ENCODE measurements around the gene HDDC3. TPM values are rescaled to one million over a fixed set of nuclear protein-coding genes. Genes with fewer than 3 reads are reported as not detected.

The HDDC3 gene
- polyA plus RNA-seq, 1 donor, result 10.4 TPM

- DNase-seq, result no peak
These were observed 42.5 kb downstream of the HDDC3 start for GRCh38 chr15:90889736-90890456.

DNA sequence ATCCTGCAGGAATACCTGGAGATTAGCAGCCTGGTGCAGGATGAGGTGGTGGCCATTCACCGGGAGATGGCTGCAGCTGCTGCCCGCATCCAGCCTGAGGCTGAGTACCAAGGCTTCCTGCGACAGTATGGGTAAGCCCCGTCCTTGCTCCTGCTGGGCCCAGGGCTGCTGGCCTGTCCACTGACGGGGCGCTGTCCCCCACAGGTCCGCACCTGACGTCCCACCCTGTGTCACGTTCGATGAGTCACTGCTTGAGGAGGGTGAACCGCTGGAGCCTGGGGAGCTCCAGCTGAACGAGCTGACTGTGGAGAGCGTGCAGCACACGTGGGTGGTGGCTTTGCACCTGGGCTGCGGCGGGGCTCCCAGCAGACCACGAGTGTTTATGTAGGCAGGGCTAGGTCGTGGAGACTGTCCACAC lies 43.0 kb downstream of the HDDC3 start:
- no peak for DNase-seq

- DNase-seq, result no peak
These were observed 45.3 kb downstream of the HDDC3 start for GRCh38 chr15:90887037-90887481.

DNA sequence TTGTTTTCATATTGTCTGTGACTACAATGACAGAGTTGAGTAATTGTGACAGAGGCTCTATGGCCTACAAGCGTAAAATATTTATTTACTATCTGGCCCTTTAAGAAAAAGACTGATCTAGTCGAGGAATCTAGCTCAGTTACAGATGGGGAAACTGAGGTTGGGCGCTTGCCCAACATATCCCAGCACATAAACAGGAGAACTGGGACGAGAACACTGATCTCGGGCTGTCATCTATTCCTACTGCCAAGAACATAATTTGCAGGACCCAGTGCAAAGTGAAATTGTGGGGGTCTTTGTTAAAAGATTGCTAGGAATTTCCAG lies 46.1 kb downstream of the HDDC3 start:
- DNase-seq, result no peak

GRCh38 chr15:90885432-90886290 lies 46.7 kb downstream of the HDDC3 start:
- peak; percentile 82 for DNase-seq

GRCh38 chr15:90884719-90885431 lies 47.5 kb downstream of the HDDC3 start:
- no peak for DNase-seq

GRCh38 chr15:90883976-90884718 lies 48.2 kb downstream of the HDDC3 start, which contains the start of gene FES:
FES (plus strand) TSS chr15:90884504; CDS start chr15:90885046, 542 bp downstream.
- peak; percentile 85 for DNase-seq

- no peak for DNase-seq
These were observed 48.8 kb downstream of the HDDC3 start for GRCh38 chr15:90883526-90883975.

GRCh38 chr15:90882781-90883525 lies 49.4 kb downstream of the HDDC3 start:
- DNase-seq, result no peak

DNA sequence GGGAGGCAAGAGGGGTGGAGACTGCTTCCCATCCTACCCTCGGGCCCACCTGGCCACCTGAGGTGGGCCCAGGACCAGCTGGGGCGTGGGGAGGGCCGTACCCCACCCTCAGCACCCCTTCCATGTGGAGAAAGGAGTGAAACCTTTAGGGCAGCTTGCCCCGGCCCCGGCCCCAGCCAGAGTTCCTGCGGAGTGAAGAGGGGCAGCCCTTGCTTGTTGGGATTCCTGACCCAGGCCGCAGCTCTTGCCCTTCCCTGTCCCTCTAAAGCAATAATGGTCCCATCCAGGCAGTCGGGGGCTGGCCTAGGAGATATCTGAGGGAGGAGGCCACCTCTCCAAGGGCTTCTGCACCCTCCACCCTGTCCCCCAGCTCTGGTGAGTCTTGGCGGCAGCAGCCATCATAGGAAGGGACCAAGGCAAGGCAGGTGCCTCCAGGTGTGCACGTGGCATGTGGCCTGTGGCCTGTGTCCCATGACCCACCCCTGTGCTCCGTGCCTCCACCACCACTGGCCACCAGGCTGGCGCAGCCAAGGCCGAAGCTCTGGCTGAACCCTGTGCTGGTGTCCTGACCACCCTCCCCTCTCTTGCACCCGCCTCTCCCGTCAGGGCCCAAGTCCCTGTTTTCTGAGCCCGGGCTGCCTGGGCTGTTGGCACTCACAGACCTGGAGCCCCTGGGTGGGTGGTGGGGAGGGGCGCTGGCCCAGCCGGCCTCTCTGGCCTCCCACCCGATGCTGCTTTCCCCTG lies 50.2 kb downstream of the HDDC3 start:
- no peak for DNase-seq

- DNase-seq, result no peak
These were observed 51.0 kb downstream of the HDDC3 start for GRCh38 chr15:90881181-90881977.

GRCh38 chr15:90880381-90881145 lies 51.8 kb downstream of the HDDC3 start:
- no peak for DNase-seq

Other genes with a start within 250 kb of the HDDC3 start
- gene BLM, start 215.2 kb downstream of the HDDC3 start, polyA plus RNA-seq (ENCODE audit: insufficient read length), result 3.7 TPM
- 35.3 TPM for gene FURIN, start 64.0 kb downstream of the HDDC3 start, polyA plus RNA-seq (ENCODE audit: insufficient read length)
- 16.4 TPM for gene FES, start 48.0 kb downstream of the HDDC3 start, polyA plus RNA-seq (ENCODE audit: insufficient read length)
- gene MAN2A2, start 29.2 kb downstream of the HDDC3 start, polyA plus RNA-seq (ENCODE audit: insufficient read length), result 39.8 TPM
- 27.1 TPM for gene UNC45A, start 2.7 kb upstream of the HDDC3 start, polyA plus RNA-seq (ENCODE audit: insufficient read length)
- gene RCCD1, start 22.3 kb upstream of the HDDC3 start, polyA plus RNA-seq (ENCODE audit: insufficient read length), result 14.1 TPM
- gene PRC1, start 62.0 kb upstream of the HDDC3 start, polyA plus RNA-seq (ENCODE audit: insufficient read length), result 37.9 TPM
- gene VPS33B, start 90.0 kb upstream of the HDDC3 start, polyA plus RNA-seq (ENCODE audit: insufficient read length), result 13.8 TPM
- 3.9 TPM for gene SV2B, start 167.7 kb upstream of the HDDC3 start, polyA plus RNA-seq (ENCODE audit: insufficient read length)